CD14-positive monocyte (primary cell): Measurements from ENCODE around the gene PLIN4. TPM values are rescaled to one million over a fixed set of nuclear protein-coding genes. Genes with fewer than 3 reads are reported as not detected.
A peak's percentile ranks its signal among the peaks of the same experiment; 100 is the strongest.

ENCODE experiments used
- DNase-seq, 3 donors: peaks; one replicate each; pipeline ENCODE4 v3.0.0-alpha.2; 2011 to 2022
- H2AFZ ChIP-seq: 2 replicates; pipeline ENCODE4 v1.6.0; 2012; ENCODE audit warnings: mild to moderate bottlenecking, low read depth, low read length, inconsistent platforms; ENCODE audit not compliant: insufficient read depth, poor library complexity, severe bottlenecking
- H3K27ac ChIP-seq, 2 donors: 1 replicate in 1 of 2; 2 replicates in 1 of 2; pipeline ENCODE4 v1.5.1; 2012 to 2013; ENCODE audit warnings: low read length in 2 of 2, control low read depth in 1 of 2, inconsistent platforms in 1 of 2, low read depth in 1 of 2, mild to moderate bottlenecking in 1 of 2
- H3K27me3 ChIP-seq, 2 donors: one replicate each; pipeline versions ENCODE4 v1.6.0 to v1.6.1; 2011 to 2013; ENCODE audit warnings: low read length in 2 of 2; ENCODE audit not compliant: control insufficient read depth in 2 of 2, insufficient read depth in 2 of 2
- H3K36me3 ChIP-seq, 2 donors: replicated peaks in 1 of 2; 1 replicate in 1 of 2; 2 replicates in 1 of 2; pipeline versions ENCODE4 v1.5.1 to v1.6.1; 2012 to 2013; ENCODE audit warnings: low read length in 2 of 2, control low read depth in 1 of 2, inconsistent platforms in 1 of 2, mild to moderate bottlenecking in 1 of 2; ENCODE audit not compliant: insufficient read depth in 2 of 2, control insufficient read depth in 1 of 2
- H3K4me1 ChIP-seq, 2 donors: 1 replicate in 1 of 2; 2 replicates in 1 of 2; pipeline versions ENCODE4 v1.5.1 to v1.6.1; 2012 to 2013; ENCODE audit warnings: low read length in 2 of 2, control low read depth in 1 of 2, inconsistent platforms in 1 of 2, mild to moderate bottlenecking in 1 of 2, moderate library complexity in 1 of 2; ENCODE audit not compliant: insufficient read depth in 2 of 2, control insufficient read depth in 1 of 2
- H3K4me2 ChIP-seq: replicated peaks from 2 replicates; pipeline ENCODE3; 2012; ENCODE audit warnings: low read length, moderate library complexity, mild to moderate bottlenecking; ENCODE audit not compliant: poor library complexity, severe bottlenecking; ENCODE audit errors: extremely low read depth
- H3K4me3 ChIP-seq, 3 experiments: fragments of 200-600 bp in 1 of 3; sonication (generic) in 1 of 3; replicated peaks in 1 of 3; 1 replicate in 2 of 3; 2 replicates in 1 of 3; pipeline ENCODE4 v1.5.1; 2011 to 2013; ENCODE audit warnings: low read length in 3 of 3, mild to moderate bottlenecking in 3 of 3, control low read depth in 2 of 3, low read depth in 2 of 3, inconsistent platforms in 1 of 3, moderate library complexity in 1 of 3
- H3K79me2 ChIP-seq: 2 replicates; pipeline ENCODE4 v1.6.0; 2012; ENCODE audit warnings: mild to moderate bottlenecking, control low read depth, inconsistent platforms, low read length, moderate library complexity; ENCODE audit not compliant: insufficient read depth
- H3K9ac ChIP-seq: 2 replicates; pipeline ENCODE4 v1.6.0; 2017; ENCODE audit warnings: low read length, mild to moderate bottlenecking; ENCODE audit not compliant: insufficient read depth, poor library complexity, severe bottlenecking
- H3K9me3 ChIP-seq, 2 donors: replicated peaks in 1 of 2; 1 replicate in 1 of 2; 2 replicates in 1 of 2; pipeline versions ENCODE4 v1.5.1 to v1.6.1; 2012 to 2013; ENCODE audit warnings: low read length in 2 of 2, control low read depth in 1 of 2; ENCODE audit not compliant: control insufficient read depth in 1 of 2, insufficient read depth in 1 of 2
- H4K20me1 ChIP-seq: 2 replicates; pipeline ENCODE4 v1.6.0; 2012; ENCODE audit warnings: mild to moderate bottlenecking, low read length, control low read depth, moderate library complexity; ENCODE audit not compliant: insufficient read depth
- H3K27ac Mint-ChIP-seq, 7 donors: one replicate each; pipeline ENCODE4 v1.8.0; 2020; ENCODE audit warnings: mild to moderate bottlenecking in 7 of 7, mixed read lengths in 7 of 7, moderate library complexity in 6 of 7, inconsistent platforms in 2 of 7
- H3K27me3 Mint-ChIP-seq, 3 donors: one replicate each; pipeline ENCODE4 v1.8.0; 2021 to 2022; ENCODE audit warnings: low read depth in 3 of 3, mild to moderate bottlenecking in 3 of 3, mixed read lengths in 3 of 3, moderate library complexity in 3 of 3, inconsistent platforms in 1 of 3
- H3K36me3 Mint-ChIP-seq, 2 donors: one replicate each; pipeline ENCODE4 v1.8.0; 2020; ENCODE audit warnings: mixed read lengths in 2 of 2, inconsistent platforms in 1 of 2, mild to moderate bottlenecking in 1 of 2
- H3K4me1 Mint-ChIP-seq: one replicate; pipeline ENCODE4 v1.8.0; 2020; ENCODE audit warnings: mild to moderate bottlenecking, mixed read lengths
- H3K4me3 Mint-ChIP-seq, 2 donors: one replicate each; pipeline ENCODE4 v1.8.0; 2020; ENCODE audit warnings: mild to moderate bottlenecking in 2 of 2, mixed read lengths in 2 of 2, moderate library complexity in 1 of 2
- H3K9me3 Mint-ChIP-seq, 7 donors: one replicate each; pipeline ENCODE4 v1.8.0; 2020 to 2022; ENCODE audit warnings: mixed read lengths in 7 of 7, mild to moderate bottlenecking in 6 of 7, moderate library complexity in 6 of 7, inconsistent platforms in 2 of 7
- WGBS: methylation state at CpG from one replicate; pipeline ENCODE4 v1.1.5; 2013; ENCODE audit warnings: missing lambda C conversion rate; ENCODE audit not compliant: insufficient coverage; 5-methylcytosine and 5-hydroxymethylcytosine counted together
- intact Hi-C, 2 donors: fragments of 100-400 bp; cut with micrococcal nuclease; formaldehyde crosslinking; loops; one replicate each; pipeline versions ENCODE4 v1.15.0 to v1.15.1; 2023
- polyA plus RNA-seq, 3 donors: library from polyadenylated mRNA; depleted of rRNA in 1 of 3; unstranded in 2 of 3; stranded (reverse) in 1 of 3; fragments of 300-500 nt in 2 of 3; fragments of >200 nt in 1 of 3; fragmentation: Illumina TruSeq in 2 of 3; gene quantifications; 1 replicate in 2 of 3; 2 replicates in 1 of 3; pipeline ENCODE4 v1.2.3, GENCODE V29; 2012 to 2021
- TF ChIP-seq, protein P1 (sequence below): fragments of 200-600 bp; IDR thresholded peaks from one replicate; pipeline ENCODE4 v1.8.0; 2022; ENCODE audit warnings: antibody characterized with exemption, mild to moderate bottlenecking

PLIN4 gene
- polyA plus RNA-seq, 3 donors, result 0.05 to 0.19 TPM; not detected in 1

DNA sequence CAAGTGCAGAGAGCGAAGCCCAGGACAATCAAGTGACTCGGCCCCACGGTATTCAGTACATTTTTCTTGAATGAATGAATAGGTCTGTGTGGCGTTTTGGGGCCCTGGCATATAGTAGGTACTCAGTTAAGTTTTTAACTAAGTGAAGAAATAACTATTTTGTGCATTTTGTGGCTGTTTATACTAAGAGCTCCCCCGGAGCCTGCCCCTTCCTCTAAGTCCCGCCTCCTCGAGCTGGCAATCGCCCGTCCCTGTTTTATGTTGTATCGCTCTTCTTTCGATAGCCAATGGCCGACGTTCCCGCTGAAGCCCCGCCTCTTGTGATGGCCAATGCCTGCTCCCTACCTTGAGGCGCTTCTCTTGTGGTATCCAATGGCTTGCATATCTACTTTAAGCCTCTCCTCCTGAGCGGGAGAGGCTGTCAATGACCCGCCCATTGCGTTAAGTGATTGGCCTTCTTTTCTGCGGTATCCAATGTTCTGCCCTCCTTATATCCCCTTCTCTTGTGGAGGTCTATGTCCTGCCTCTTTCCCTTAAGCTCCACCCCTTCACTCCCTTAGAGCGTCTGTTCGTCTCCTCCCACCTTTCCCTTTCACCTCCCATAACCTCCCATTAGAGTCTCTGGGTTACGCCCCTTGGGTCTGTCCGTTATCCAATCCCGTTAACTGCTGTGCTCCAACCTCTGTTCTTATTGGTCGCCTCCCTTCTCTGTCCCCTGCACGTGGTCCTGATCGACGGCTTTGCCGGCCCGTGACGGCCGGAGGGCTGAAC lies 46.7 kb downstream of the PLIN4 start:
- H3K27me3 Mint-ChIP-seq, result peaks cover 0 to 1% (median 0%) of the 10 kb centered on the region in 3 donors
- H3K4me3 ChIP-seq, result peak overlapping the region; percentile 74 to 94 (median 83)
- H3K27ac ChIP-seq, result peak overlapping the region; percentile 74 to 87
- H3K9me3 Mint-ChIP-seq, result no peaks in the 10 kb centered on the region
- peaks cover 24% of the 10 kb centered on the region for H3K4me1 Mint-ChIP-seq
- DNase-seq, result peak; percentile 99 to 100 (median 100)
- H3K79me2 ChIP-seq, result peaks cover 17% of the 10 kb centered on the region
- peaks cover 30 to 35% of the 10 kb centered on the region in 2 donors for H3K4me1 ChIP-seq
- H2AFZ ChIP-seq, result peak overlapping the region; percentile 79
- H3K9me3 ChIP-seq, result no peaks in the 10 kb centered on the region
- TF ChIP-seq, protein P1, sequence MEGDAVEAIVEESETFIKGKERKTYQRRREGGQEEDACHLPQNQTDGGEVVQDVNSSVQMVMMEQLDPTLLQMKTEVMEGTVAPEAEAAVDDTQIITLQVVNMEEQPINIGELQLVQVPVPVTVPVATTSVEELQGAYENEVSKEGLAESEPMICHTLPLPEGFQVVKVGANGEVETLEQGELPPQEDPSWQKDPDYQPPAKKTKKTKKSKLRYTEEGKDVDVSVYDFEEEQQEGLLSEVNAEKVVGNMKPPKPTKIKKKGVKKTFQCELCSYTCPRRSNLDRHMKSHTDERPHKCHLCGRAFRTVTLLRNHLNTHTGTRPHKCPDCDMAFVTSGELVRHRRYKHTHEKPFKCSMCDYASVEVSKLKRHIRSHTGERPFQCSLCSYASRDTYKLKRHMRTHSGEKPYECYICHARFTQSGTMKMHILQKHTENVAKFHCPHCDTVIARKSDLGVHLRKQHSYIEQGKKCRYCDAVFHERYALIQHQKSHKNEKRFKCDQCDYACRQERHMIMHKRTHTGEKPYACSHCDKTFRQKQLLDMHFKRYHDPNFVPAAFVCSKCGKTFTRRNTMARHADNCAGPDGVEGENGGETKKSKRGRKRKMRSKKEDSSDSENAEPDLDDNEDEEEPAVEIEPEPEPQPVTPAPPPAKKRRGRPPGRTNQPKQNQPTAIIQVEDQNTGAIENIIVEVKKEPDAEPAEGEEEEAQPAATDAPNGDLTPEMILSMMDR, result no peak
- intact Hi-C loops, result loop anchor here in 1 of 2 donors (1.0 to 5.0 kb wide), 4 partner anchors 14 to 224 kb away; partner anchors contain the start of genes MPND, TNFAIP8L1, UBXN6 and YJU2
- H4K20me1 ChIP-seq, result peaks cover 26% of the 10 kb centered on the region
- no peaks in the 10 kb centered on the region for H3K27me3 ChIP-seq
- H3K4me2 ChIP-seq, result peak overlapping the region; percentile 95
- H3K36me3 ChIP-seq, result peaks cover 8 to 11% of the 10 kb centered on the region in 2 donors
- H3K4me3 Mint-ChIP-seq, result no peak overlapping the region
- peak overlapping the region; percentile 68 for H3K9ac ChIP-seq
- H3K27ac Mint-ChIP-seq, result no peak overlapping the region
- peaks cover 6 to 15% of the 10 kb centered on the region in 2 donors for H3K36me3 Mint-ChIP-seq
- under 1% methylated on average over 21 of the region's 33 CpGs for WGBS

DNA sequence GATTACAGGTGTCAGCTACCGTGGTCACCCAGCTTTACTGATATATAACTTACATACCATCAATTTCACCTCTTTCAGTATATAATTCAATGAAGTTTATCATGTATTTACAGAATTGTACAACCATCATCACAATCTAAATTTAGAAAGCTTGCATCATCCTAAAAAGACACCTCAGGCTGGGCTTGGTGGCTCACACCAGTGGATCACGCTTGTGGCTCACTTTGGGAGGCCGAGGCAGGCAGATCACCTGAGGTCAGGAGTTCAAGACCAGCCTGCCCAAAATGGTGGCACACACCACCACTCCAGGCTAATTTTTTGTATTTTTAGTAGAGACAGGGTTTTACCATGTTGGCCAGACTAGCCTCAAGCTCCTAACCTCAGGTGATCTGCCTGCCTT lies 50.5 kb downstream of the PLIN4 start:
- peaks cover 0 to 1% (median 0%) of the 10 kb centered on the region in 3 donors for H3K27me3 Mint-ChIP-seq
- Histone ChIP-seq H3K4me3 (no peak overlapping the region), H3K9me3 (no peaks in the 10 kb centered on the region), H3K4me1 (peaks cover 12 to 14% of the 10 kb centered on the region in 2 donors), H2AFZ (no peak overlapping the region), H3K27ac (no peak overlapping the region), H3K36me3 (no peaks in the 10 kb centered on the region), H3K79me2 (peaks cover 5% of the 10 kb centered on the region), H4K20me1 (peaks cover 4% of the 10 kb centered on the region), H3K27me3 (no peaks in the 10 kb centered on the region), H3K9ac (no peak overlapping the region), H3K4me2 (no peak overlapping the region)
- TF ChIP-seq, protein P1, result no peak
- WGBS, result 90% methylated on average over 2 of the region's 3 CpGs
- no peak overlapping the region for H3K4me3 Mint-ChIP-seq
- no peak overlapping the region for H3K27ac Mint-ChIP-seq
- peaks cover 5% of the 10 kb centered on the region for H3K4me1 Mint-ChIP-seq
- intact Hi-C loops, result no loop called here
- H3K9me3 Mint-ChIP-seq, result peaks cover 0 to 2% (median 0%) of the 10 kb centered on the region in 7 donors
- H3K36me3 Mint-ChIP-seq, result no peaks in the 10 kb centered on the region
- no peak for DNase-seq
